GM20000 (cell line): Measurements from ENCODE around the gene MRO.
"Not testable (repeated sequence)": the region's sequence is repeated elsewhere in the genome, so short reads cannot be mapped to it uniquely, and the experiment has no call there.

ENCODE experiments used
- DNase-seq: peaks from one replicate; pipeline ENCODE4 v3.0.0; 2012; ENCODE audit warnings: low spot score
- TF ChIP-seq, protein P1 (sequence below): IDR thresholded peaks from 2 replicates; pipeline ENCODE4 v1.5.1; 2012; ENCODE audit warnings: mild to moderate bottlenecking, control low read depth; ENCODE audit errors: extremely low read depth, missing control alignments

Gene MRO

DNA sequence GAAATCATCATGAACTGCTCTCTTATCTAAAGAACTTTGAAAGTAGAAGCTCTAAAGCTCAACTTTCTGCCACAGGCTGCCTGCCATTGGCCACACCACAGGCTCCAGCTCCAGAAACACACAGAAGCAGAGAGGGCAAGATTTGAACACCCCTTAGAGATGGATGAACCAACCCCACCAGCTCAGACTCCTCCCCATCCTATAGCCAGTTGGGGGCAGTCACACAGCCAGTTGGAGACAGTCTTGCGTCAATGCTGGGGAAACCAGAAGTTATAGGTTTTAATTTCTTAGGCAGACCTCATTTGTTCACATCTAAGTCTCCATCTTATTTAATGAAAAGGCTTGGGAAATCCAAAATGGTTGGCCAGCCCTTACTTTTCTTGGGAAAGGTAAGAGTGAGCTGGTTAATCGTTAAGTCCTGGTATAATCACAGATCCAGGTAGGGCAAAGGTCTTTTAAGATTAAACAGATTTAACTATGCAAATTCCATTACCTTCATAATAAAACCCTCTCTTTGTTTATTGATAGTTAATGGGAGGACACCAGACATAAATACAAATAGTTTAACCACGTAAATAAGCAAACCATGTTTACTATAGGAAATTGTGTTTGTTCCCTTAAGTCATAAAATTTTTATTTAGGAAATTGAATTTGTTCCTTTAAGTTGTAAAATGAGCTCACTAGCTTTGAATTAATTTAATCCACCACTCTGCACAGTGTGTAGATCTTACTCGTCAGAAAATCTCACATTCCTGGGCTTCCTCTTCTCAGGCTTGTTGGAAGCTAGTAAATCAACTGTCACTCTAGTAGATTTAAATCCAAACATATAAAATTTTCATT, 28.0 kb downstream of the MRO start:
- no peak for DNase-seq
- TF ChIP-seq, protein P1, sequence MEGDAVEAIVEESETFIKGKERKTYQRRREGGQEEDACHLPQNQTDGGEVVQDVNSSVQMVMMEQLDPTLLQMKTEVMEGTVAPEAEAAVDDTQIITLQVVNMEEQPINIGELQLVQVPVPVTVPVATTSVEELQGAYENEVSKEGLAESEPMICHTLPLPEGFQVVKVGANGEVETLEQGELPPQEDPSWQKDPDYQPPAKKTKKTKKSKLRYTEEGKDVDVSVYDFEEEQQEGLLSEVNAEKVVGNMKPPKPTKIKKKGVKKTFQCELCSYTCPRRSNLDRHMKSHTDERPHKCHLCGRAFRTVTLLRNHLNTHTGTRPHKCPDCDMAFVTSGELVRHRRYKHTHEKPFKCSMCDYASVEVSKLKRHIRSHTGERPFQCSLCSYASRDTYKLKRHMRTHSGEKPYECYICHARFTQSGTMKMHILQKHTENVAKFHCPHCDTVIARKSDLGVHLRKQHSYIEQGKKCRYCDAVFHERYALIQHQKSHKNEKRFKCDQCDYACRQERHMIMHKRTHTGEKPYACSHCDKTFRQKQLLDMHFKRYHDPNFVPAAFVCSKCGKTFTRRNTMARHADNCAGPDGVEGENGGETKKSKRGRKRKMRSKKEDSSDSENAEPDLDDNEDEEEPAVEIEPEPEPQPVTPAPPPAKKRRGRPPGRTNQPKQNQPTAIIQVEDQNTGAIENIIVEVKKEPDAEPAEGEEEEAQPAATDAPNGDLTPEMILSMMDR: no peak

DNA sequence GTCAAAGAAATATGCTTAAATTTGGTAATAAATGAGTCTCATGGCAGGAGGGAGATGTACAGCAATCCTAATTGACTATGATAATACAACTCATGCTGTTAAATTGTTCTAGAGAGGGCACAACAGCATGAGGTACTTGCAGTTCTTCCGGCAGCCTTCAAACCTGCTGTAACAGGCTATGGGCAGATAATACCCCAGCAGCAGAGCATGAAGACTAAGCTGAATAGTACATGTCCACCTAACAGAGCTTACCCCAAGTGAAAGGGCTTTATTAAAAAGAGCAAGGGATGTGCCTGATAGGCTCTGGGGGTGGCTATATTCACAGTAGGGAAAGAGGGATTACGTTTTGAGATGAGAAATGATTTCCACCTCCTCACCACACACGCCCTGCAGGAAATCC, 28.9 kb downstream of the MRO start:
- DNase-seq: no peak
- TF ChIP-seq, protein P1: no peak

DNA sequence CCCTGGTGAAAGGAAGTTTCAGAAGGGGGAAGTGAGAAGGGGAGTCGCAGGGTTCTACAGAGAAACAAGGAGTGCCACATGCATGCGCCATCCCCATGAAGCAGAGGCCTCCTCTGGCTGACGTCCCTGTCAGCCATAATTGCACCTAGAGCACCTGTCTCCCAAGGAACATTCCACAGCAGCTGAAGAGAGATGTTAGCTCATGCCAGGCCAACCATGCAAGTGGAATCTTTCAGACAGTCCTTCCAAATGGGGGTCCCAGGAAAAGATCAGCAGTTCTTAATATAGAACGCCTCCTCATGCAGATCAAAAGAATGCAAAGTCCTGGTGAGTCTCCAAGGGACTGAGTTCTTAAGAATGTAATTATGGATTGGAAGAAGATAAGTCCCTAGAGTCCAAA, 29.6 kb downstream of the MRO start:
- no peak for DNase-seq
- TF ChIP-seq, protein P1: no peak

DNA sequence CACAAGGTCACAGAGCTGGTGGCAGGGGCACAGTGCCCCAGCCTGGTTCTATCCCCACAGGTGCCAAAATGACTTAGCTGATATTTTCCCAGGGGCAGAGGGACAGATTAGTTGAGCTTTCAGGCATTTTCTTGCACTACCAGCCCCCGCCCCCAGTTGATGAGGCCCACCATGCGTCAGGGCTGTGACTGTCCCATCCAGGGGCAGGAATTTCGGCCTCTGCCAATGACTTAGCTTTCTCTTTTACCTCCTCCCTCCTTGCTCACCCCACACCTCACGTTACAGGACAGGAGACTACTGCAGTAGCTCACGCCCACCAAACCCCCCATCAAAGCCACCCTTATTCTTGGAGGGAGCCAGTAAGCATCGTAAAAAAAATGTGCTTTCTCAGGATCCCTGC, 31.5 kb downstream of the MRO start:
- DNase-seq: no peak
- TF ChIP-seq, protein P1: no peak

DNA sequence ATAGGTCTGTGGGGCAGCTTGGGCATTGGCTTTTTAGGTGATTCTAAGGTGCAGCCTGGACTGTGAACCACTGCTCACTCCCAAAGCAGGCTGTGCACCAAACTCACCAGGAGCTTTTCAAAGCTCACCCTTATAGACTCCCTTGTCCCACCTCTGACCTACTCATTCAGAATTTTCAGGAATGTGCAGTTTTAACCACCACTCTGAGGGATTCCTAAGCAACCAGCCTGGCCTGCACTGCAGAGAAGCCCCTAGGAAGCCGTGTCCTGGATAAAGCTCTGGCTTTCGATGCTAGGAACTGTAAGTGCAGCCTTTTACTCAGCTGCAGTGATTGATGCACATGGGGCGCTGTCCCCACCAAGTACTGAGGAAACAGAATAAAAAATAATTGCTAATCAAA, 33.0 kb downstream of the MRO start:
- no peak for DNase-seq
- TF ChIP-seq, protein P1: no peak

DNA sequence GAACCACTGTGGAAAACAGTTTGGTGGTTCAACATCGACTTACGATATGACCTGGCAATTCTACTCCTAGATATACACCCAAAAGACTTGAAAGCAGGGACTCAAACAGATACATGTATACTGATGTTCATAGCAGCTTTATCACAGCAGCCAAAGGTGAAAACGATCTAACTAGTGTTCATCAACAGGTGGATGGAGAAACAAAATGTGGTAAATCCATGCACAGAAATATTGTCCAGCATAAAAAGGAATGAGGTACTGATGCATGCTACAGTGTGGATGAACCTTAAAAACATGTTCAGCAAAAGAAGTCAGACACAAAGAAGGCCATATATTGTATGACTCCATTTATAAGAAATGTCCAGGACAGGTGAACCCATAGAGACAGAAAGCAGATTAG, 36.3 kb downstream of the MRO start:
- DNase-seq: no peak
- TF ChIP-seq, protein P1: no peak

DNA sequence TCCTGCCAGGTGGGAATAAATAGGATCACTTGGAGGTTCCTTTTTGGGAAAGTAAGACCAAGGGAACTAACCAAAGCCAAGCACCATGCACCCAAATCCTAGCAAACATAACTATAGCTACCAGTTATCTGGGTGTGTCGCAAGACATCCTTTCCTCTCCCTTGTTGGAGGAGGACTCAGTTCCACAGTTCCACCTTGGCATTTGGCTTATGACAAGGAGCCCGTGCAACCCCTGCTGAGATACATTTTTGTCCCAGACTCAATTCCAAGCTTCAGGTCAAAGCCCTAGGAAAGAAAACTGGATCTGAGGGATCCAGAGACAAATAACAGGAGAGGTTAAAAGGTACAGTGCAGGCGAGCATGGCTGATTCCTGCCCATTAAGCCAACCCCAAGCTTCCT, 40.8 kb downstream of the MRO start:
- not testable (repeated sequence) for DNase-seq

DNA sequence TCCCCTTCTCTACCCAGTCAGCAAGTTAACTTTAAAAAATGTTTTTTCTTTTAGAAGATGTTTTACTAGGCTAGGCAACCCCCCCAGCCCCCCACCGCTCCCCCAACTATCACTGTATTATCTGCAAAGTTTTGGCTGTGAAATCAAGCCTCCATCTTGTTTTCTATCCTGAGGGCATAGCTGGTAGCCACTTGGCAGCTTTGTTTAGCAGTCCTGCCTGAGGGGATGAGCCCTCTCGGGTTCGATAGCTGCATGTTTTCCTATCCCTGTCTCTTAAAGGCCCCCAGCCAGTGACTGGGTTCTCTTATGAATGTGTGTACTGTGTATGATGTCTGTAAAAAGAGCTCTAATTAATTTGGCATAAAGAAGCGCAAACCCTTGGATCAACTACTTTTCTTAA, 43.4 kb downstream of the MRO start:
- no peak for DNase-seq
- TF ChIP-seq, protein P1: no peak
